ENCODE measurements around the gene FAM180A. TPM values are rescaled to one million over a fixed set of nuclear protein-coding genes. Genes with fewer than 3 reads are reported as not detected.

Gene FAM180A
- total and polyA plus RNA-seq, 2 experiments from 2014 or later, result not detected

GRCh38 chr7:135755351-135755753, 6.7 kb upstream of the FAM180A start:
- H3K9me2 ChIP-seq (ENCODE audit: insufficient read depth), result peaks cover 11% of the 10 kb centered on the region

More at GRCh38 chr7:135755351-135755753, 6.7 kb upstream of the FAM180A start:
- Histone ChIP-seq H3K27ac (ENCODE audit: low read depth) (no peak overlapping the region), H3K4me2 (no peak overlapping the region), H3K36me3 (ENCODE audit: insufficient read depth) (no peaks in the 10 kb centered on the region), H3K79me2 (replicated peaks; ENCODE audit: insufficient read depth) (no peaks in the 10 kb centered on the region), H4K20me1 (replicated peaks; ENCODE audit: insufficient read depth) (no peaks in the 10 kb centered on the region), H3K4me3 (no peak overlapping the region), H3F3A (replicated peaks; ENCODE audit: low read depth) (no peaks in the 10 kb centered on the region), H2AFZ (0 out of 2 replicates have a peak overlapping the region, but pooled peaks have one; percentile 28), H3K27me3 (ENCODE audit: insufficient read depth) (no peaks in the 10 kb centered on the region), H3K4me1 (ENCODE audit: insufficient read depth) (peaks cover 13% of the 10 kb centered on the region; the same call in 1 of the 2 replicates)
- H3K36me3 Mint-ChIP-seq (ENCODE audit: low read depth), result peaks cover 19% of the 10 kb centered on the region
- H3K27ac Mint-ChIP-seq, result no peak overlapping the region
- ATAC-seq, result no peak
- DNase-seq (ENCODE audit: low spot score), result no peak
- TF ChIP-seq REST (IDR thresholded peaks at IDR 0.05; ENCODE audit: unreplicated experiment), result no peak
- TF ChIP-seq STAT1 (IDR thresholded peaks at IDR 0.05; ENCODE audit: unreplicated experiment), result no peak
- no peak for TF ChIP-seq ETS1 (IDR thresholded peaks at IDR 0.05)
- no peak for TF ChIP-seq CTCF (conservative IDR thresholded peaks at IDR 0.05; ENCODE audit: low read depth in 2 of 2)
- no peak for TF ChIP-seq NANOG (IDR thresholded peaks at IDR 0.05; ENCODE audit: borderline replicate concordance)
- no peak for TF ChIP-seq ZNF462 (CRISPR knock-in tag; IDR thresholded peaks at IDR 0.05)
- TF ChIP-seq EZH2phosphoT487 (IDR thresholded peaks at IDR 0.05; ENCODE audit: unreplicated experiment), result no peak
- no peak for TF ChIP-seq POLR2AphosphoS5 (IDR thresholded peaks at IDR 0.05; ENCODE audit: low read depth)
- TF ChIP-seq JUNB (IDR thresholded peaks at IDR 0.05; ENCODE audit: unreplicated experiment), result no peak
- no peak for TF ChIP-seq EZH2 (IDR thresholded peaks at IDR 0.05; ENCODE audit: low read depth, unreplicated experiment)
- TF ChIP-seq ZNF114 (CRISPR knock-in tag; IDR thresholded peaks at IDR 0.05), result no peak
- TF ChIP-seq ZNF331 (CRISPR knock-in tag; IDR thresholded peaks at IDR 0.05; ENCODE audit: low read depth), result no peak
- peaks cover 7% of the 10 kb centered on the region for H3K9me3 Mint-ChIP-seq
- peaks cover 27% of the 10 kb centered on the region for H3K4me1 Mint-ChIP-seq
- H3K27me3 Mint-ChIP-seq (ENCODE audit: insufficient read depth, low read depth, poor library complexity), result peaks cover 5% of the 10 kb centered on the region
- H3K4me3 Mint-ChIP-seq, result no peak overlapping the region
